ENCODE data around the gene CDH23. TPM values are rescaled to one million over a fixed set of nuclear protein-coding genes. Genes with fewer than 3 reads are reported as not detected.

The CDH23 gene
- total RNA-seq, 2 donors from 2014 or later: 3.9 to 4.4 TPM

DNA sequence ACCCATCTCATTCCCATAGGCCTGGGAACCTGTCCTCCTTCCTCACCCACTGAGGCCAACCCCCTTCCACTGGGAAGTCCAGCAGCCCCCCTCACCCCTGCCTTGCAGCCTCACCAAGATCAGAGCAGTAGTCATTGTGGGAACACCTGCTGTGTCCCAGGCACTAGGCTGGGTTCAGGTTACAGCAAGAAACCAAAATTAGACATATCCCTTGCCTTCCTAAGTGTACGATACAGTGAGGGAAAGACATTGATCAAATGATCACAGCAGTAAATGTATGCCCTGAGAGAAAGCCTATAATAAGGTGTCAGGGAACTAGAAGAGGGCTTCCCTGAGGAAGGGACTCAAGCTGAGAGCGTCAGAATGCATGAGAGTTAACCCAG lies 339.8 kb downstream of the CDH23 start:
- Histone ChIP-seq H3K4me3 (no peak overlapping the region), H3K36me3 (no peaks in the 10 kb centered on the region), H3K27ac (no peak overlapping the region), H3K27me3 (no peaks in the 10 kb centered on the region), H3K9me3 (no peaks in the 10 kb centered on the region), H3K4me1 (peaks cover 0 to 37% of the 10 kb centered on the region in 2 donors)
- no peak for DNase-seq (ENCODE audit: low spot score)
- TF ChIP-seq, protein P1, sequence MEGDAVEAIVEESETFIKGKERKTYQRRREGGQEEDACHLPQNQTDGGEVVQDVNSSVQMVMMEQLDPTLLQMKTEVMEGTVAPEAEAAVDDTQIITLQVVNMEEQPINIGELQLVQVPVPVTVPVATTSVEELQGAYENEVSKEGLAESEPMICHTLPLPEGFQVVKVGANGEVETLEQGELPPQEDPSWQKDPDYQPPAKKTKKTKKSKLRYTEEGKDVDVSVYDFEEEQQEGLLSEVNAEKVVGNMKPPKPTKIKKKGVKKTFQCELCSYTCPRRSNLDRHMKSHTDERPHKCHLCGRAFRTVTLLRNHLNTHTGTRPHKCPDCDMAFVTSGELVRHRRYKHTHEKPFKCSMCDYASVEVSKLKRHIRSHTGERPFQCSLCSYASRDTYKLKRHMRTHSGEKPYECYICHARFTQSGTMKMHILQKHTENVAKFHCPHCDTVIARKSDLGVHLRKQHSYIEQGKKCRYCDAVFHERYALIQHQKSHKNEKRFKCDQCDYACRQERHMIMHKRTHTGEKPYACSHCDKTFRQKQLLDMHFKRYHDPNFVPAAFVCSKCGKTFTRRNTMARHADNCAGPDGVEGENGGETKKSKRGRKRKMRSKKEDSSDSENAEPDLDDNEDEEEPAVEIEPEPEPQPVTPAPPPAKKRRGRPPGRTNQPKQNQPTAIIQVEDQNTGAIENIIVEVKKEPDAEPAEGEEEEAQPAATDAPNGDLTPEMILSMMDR (IDR thresholded peaks at IDR 0.05): no peak

DNA sequence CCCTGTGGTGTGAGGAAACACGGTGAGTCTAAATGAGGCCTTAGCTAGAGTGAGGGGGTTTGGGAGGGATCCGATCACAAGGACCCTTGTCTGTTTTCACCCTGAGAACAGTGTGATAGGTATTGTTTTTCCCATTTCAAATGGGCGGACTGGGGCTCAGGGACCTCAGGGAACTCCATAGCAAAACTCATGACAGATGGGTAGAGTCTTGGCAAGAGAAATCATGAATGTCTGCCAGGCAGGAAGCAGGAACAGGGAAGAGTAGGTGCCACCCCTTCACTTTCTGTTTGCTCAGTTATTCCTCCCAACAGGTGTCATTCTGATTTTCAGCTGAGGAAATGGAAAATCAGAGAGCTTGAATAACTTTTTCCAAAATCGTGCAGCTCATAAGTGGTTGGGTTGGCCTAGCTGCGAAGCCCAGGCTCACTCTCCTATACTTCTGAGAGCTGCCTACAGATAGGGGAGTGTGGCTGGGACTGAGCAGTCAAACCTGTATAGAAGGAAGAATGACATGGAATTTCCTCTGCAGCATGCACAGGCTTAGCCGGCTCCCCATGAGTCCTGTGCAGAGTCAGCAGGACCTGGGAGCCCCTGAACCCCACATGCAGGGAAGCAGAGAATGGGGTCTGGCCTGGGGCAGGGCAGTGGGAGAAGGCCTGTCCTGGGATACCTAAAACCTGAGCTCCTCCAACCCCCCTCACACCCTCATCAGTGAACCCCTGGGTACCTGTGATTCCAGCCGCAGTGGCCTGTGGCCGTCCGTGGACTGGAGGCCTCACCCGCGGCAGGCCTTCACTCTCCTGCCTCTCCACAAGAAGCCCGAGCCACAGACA lies 340.5 kb downstream of the CDH23 start:
- no peaks in the 10 kb centered on the region for H3K36me3 ChIP-seq
- H3K27ac ChIP-seq: no peak overlapping the region
- H3K27me3 ChIP-seq: no peaks in the 10 kb centered on the region
- H3K9me3 ChIP-seq: no peaks in the 10 kb centered on the region
- TF ChIP-seq, protein P1 (IDR thresholded peaks at IDR 0.05): no peak
- no peak for DNase-seq (ENCODE audit: low spot score)
- no peak overlapping the region for H3K4me3 ChIP-seq
- H3K4me1 ChIP-seq: peaks cover 0 to 37% of the 10 kb centered on the region in 2 donors

DNA sequence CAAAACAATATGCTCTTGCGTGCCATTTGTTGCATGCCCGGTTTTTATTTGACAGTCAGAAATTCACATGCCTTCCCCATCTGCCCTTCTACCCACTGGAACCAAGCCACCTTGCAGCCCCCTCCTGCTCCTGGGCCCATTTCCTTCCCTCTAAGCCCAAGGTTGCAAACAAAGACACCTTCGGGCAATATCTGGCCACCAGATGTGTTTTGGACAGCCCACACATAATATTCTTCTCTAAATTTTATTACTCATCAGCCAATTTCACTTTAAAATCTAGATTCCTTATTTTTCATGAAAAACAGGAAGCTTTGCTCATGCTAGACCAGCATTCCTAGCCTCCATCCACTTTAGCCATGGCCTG lies 341.1 kb downstream of the CDH23 start:
- no peak for DNase-seq (ENCODE audit: low spot score)
- Histone ChIP-seq H3K9me3 (peaks cover 0 to 6% of the 10 kb centered on the region in 2 donors), H3K27me3 (no peaks in the 10 kb centered on the region), H3K27ac (no peak overlapping the region), H3K4me1 (peaks cover 0 to 37% of the 10 kb centered on the region in 2 donors), H3K4me3 (no peak overlapping the region), H3K36me3 (no peaks in the 10 kb centered on the region)
- TF ChIP-seq, protein P1 (IDR thresholded peaks at IDR 0.05): no peak

DNA sequence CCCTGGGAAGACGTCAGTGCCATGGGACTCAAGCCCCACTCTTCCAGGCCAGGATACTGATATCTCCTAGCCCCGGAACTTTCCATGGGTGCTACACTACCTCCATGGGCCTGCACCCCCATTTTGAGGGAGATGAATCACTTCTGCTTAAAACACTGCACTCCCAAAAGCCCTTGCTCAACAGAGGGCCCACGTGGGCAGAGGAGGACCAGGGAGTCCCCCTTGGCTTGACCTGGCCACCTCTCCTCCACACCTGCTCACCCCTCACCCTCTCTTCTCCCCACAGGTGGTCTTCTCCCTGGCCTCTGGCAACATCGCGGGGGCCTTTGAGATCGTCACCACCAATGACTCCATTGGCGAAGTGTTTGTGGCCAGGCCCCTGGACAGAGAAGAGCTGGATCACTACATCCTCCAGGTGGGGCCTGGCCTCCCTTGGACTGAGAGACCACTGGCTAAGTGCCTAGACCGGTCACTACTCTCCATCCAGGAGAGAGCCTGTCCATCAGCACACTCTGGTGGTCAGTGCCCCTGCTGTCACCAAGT lies 342.7 kb downstream of the CDH23 start:
- no peaks in the 10 kb centered on the region for H3K27me3 ChIP-seq
- H3K4me1 ChIP-seq: peaks cover 0 to 37% of the 10 kb centered on the region in 2 donors
- no peak overlapping the region for H3K4me3 ChIP-seq
- peaks cover 0 to 6% of the 10 kb centered on the region in 2 donors for H3K9me3 ChIP-seq
- no peak overlapping the region for H3K27ac ChIP-seq
- TF ChIP-seq, protein P1 (IDR thresholded peaks at IDR 0.05): no peak
- H3K36me3 ChIP-seq: no peaks in the 10 kb centered on the region
- no peak for DNase-seq (ENCODE audit: low spot score)

DNA sequence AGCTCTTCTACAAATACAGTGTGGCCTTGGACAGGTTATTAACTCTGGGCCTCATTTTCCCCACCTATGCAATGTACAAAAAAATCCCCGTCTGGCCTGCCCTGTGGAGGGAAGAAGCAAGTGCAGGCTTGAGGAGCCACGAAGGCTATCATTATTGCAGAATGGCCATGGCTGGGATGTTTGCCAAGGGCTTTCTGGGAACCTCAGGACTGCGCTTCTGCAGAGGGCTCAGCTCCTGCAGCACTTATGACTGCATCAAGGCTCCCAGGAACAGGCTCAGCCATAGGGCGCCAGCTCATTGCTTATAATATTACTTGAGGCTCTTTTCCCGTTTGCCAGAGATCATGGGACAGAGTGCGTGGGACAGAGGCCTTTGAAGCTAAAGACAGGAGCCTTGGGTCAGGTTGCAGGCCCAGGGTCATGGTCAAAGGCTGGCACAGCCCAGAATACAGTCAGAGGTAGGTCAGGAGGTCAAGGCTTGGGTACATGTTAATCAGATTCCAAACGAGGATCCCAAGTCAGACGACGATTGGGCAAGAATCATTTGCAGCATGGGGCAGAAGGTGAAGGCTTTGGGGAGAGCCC lies 343.4 kb downstream of the CDH23 start:
- Histone ChIP-seq H3K36me3 (no peaks in the 10 kb centered on the region), H3K4me1 (peaks cover 0 to 37% of the 10 kb centered on the region in 2 donors), H3K9me3 (peaks cover 0 to 6% of the 10 kb centered on the region in 2 donors), H3K27ac (no peak overlapping the region), H3K27me3 (no peaks in the 10 kb centered on the region), H3K4me3 (no peak overlapping the region)
- TF ChIP-seq, protein P1 (IDR thresholded peaks at IDR 0.05): no peak
- DNase-seq (ENCODE audit: low spot score): no peak

Measured in right atrium auricular region (tissue), 2 donors.